K562 (cell line): Measurements from ENCODE around the gene CTDSPL.
A peak's percentile ranks its signal among the peaks of the same experiment; 100 is the strongest.

Experiments used
- CBX8 ChIP-seq: fragments of 200-600 bp; sonication (generic); IDR thresholded peaks from 2 replicates; pipeline ENCODE4 v1.6.1; 2012; ENCODE audit warnings: borderline replicate concordance, mixed run types, low read depth, mild to moderate bottlenecking, moderate library complexity, mixed read lengths, low read length, control low read depth, inconsistent platforms; ENCODE audit not compliant: poor library complexity, severe bottlenecking; ENCODE audit errors: extremely low read depth
- CCAR2 ChIP-seq: fragments of 200-400 bp; formaldehyde crosslinking; IDR thresholded peaks from 2 replicates; pipeline ENCODE4 v1.6.1; 2017; ENCODE audit warnings: mild to moderate bottlenecking, low read depth, low read length
- CEBPG ChIP-seq, 3 experiments: fragments of 200-800 bp in 1 of 3; sonication (Bioruptor generic) in 1 of 3; sonication (generic) in 1 of 3; formaldehyde crosslinking in 1 of 3; IDR thresholded peaks in 2 of 3; conservative IDR thresholded peaks in 1 of 3; 2 replicates each; pipeline versions ENCODE4 v1.6.1 to v1.8.0; 2016 to 2022; ENCODE audit warnings: missing compliant biosample characterization in 2 of 3, missing genetic modification characterization in 2 of 3, mild to moderate bottlenecking in 1 of 3, missing genetic modification reagents in 1 of 3
- CHD1 ChIP-seq: fragments of 200-600 bp; sonication (generic); IDR thresholded peaks from one replicate; pipeline ENCODE4 v1.6.1; 2012; ENCODE audit warnings: mild to moderate bottlenecking, moderate library complexity, low read length, inconsistent platforms
- CTCF ChIP-seq, 3 experiments: IDR thresholded peaks in 2 of 3; conservative IDR thresholded peaks in 1 of 3; 2 replicates each; pipeline ENCODE4 v1.5.1; 2011 to 2012; ENCODE audit warnings: low read length in 3 of 3, mild to moderate bottlenecking in 3 of 3, control low read depth in 2 of 3, improper control_type of control experiment in 1 of 3, inconsistent platforms in 1 of 3, low read depth in 1 of 3, mixed read lengths in 1 of 3, moderate library complexity in 1 of 3; ENCODE audit not compliant: insufficient read depth in 2 of 3
- EZH2 ChIP-seq: IDR thresholded peaks from 2 replicates; pipeline ENCODE4 v1.6.1; 2012; ENCODE audit warnings: low read depth, mild to moderate bottlenecking, inconsistent platforms, low read length, borderline replicate concordance
- RFX5 ChIP-seq: IDR thresholded peaks from 2 replicates; pipeline ENCODE4 v1.6.1; 2011; ENCODE audit warnings: low read depth, mild to moderate bottlenecking, improper control_type of control experiment, low read length
- SP1 ChIP-seq: sonication (generic); formaldehyde crosslinking; IDR thresholded peaks from 2 replicates; pipeline ENCODE4 v1.8.1; 2022; ENCODE audit warnings: mild to moderate bottlenecking, missing genetic modification reagents
- TCF7 ChIP-seq: sonication (generic); IDR thresholded peaks from 2 replicates; pipeline ENCODE4 v1.6.1; 2016; ENCODE audit warnings: antibody characterized with exemption, borderline replicate concordance
- ZNF121 ChIP-seq: sonication (generic); formaldehyde crosslinking; conservative IDR thresholded peaks from 2 replicates; pipeline ENCODE4 v1.8.0; 2022; ENCODE audit warnings: missing genetic modification reagents
- ZNF511 ChIP-seq: sonication (generic); formaldehyde crosslinking; IDR thresholded peaks from 2 replicates; pipeline ENCODE4 v1.8.0; 2022; ENCODE audit warnings: mild to moderate bottlenecking, missing genetic modification reagents

GRCh38 chr3:37987315-37987697 is 125.6 kb downstream of the CTDSPL start:
- TF ChIP-seq CCAR2 (no peak), CHD1 (no peak), ZNF121 (CRISPR knock-in tag) (no peak), CTCF (IDR thresholded peaks at IDR 0.05 in 2 of 3, conservative IDR thresholded peaks at IDR 0.05 in 1 of 3; ENCODE audit: insufficient read depth in 2 of 3, low read depth in 1 of 3, low read length in 3 of 3) (no peak), EZH2 (no peak), RFX5 (no peak), CEBPG (CRISPR knock-in tag; IDR thresholded peaks at IDR 0.05) (no peak), CEBPG (tag; conservative IDR thresholded peaks at IDR 0.05 in 1 of 2, IDR thresholded peaks at IDR 0.05 in 1 of 2) (no peak), ZNF511 (CRISPR knock-in tag) (peak; percentile 40; the same call in 1 of the 2 replicates), CBX8 (no peak), SP1 (no peak), TCF7 (no peak)
